GM21528 (cell line): ENCODE results near the gene PTPN22.
A peak's percentile ranks its signal among the peaks of the same experiment; 100 is the strongest.

ENCODE experiments used
- ATAC-seq: cut with Tn5 transposase; IDR thresholded peaks from one replicate; pipeline ENCODE4 v1.9.1; 2021; ENCODE audit warnings: mild to moderate bottlenecking, moderate library complexity; ENCODE audit not compliant: unreplicated experiment, low FRiP score

The PTPN22 gene

GRCh38 chr1:113887402-113888175 lies 16.1 kb upstream of the PTPN22 start, which contains the start of gene BCL2L15:
Gene BCL2L15 (minus strand): TSS chr1:113887581. CDS start chr1:113887375, 206 bp downstream.
- ATAC-seq: no peak

- ATAC-seq: no peak
Measured at GRCh38 chr1:113886417-113887401, 15.2 kb upstream of the PTPN22 start.

- ATAC-seq: no peak
Measured at GRCh38 chr1:113881661-113882060, 10.1 kb upstream of the PTPN22 start.

GRCh38 chr1:113879739-113880038 lies 8.2 kb upstream of the PTPN22 start:
- no peak for ATAC-seq

- ATAC-seq: no peak
Measured at GRCh38 chr1:113876176-113876575, 4.7 kb upstream of the PTPN22 start.

- ATAC-seq: no peak
Measured at GRCh38 chr1:113875714-113876113, 4.2 kb upstream of the PTPN22 start.

GRCh38 chr1:113874012-113874879 lies 2.7 kb upstream of the PTPN22 start:
- ATAC-seq: no peak

GRCh38 chr1:113872219-113872935 lies 865 bp upstream of the PTPN22 start:
- peak; percentile 9 for ATAC-seq

GRCh38 chr1:113870778-113871177 lies 734 bp downstream of the PTPN22 start:
- ATAC-seq: no peak

- no peak for ATAC-seq
Measured at GRCh38 chr1:113868387-113869083, 3.0 kb downstream of the PTPN22 start.

- no peak for ATAC-seq
Measured at GRCh38 chr1:113861641-113862040, 9.9 kb downstream of the PTPN22 start.

- no peak for ATAC-seq
Measured at GRCh38 chr1:113860891-113861290, 10.6 kb downstream of the PTPN22 start.

GRCh38 chr1:113859478-113860175 lies 11.9 kb downstream of the PTPN22 start:
- ATAC-seq: peak; percentile 84

- no peak for ATAC-seq
Measured at GRCh38 chr1:113858982-113859381, 12.5 kb downstream of the PTPN22 start.

GRCh38 chr1:113858418-113858817 lies 13.1 kb downstream of the PTPN22 start:
- ATAC-seq: peak; percentile 47

GRCh38 chr1:113857776-113858175 lies 13.7 kb downstream of the PTPN22 start:
- ATAC-seq: no peak

GRCh38 chr1:113856401-113856790 lies 15.1 kb downstream of the PTPN22 start:
- no peak for ATAC-seq

- no peak for ATAC-seq
Measured at GRCh38 chr1:113855630-113856400, 15.7 kb downstream of the PTPN22 start.
